AG10803 (cell line): Measurements from ENCODE around the gene TULP4.
A peak's percentile ranks its signal among the peaks of the same experiment; 100 is the strongest.
"Not testable (repeated sequence)": the region's sequence is repeated elsewhere in the genome, so short reads cannot be mapped to it uniquely, and the experiment has no call there.

Source experiments
- DNase-seq: peaks from one replicate; pipeline ENCODE4 v3.0.0; 2010; ENCODE audit warnings: low read depth
- H3K4me3 ChIP-seq: 2 replicates; pipeline ENCODE4 v1.5.1; 2011; ENCODE audit warnings: mild to moderate bottlenecking, low read length, control low read depth
- TF ChIP-seq, protein P1 (sequence below): conservative IDR thresholded peaks from 2 replicates; pipeline ENCODE4 v1.5.1; 2011; ENCODE audit warnings: mild to moderate bottlenecking, low read length, control low read depth, inconsistent platforms

TULP4 gene

DNA sequence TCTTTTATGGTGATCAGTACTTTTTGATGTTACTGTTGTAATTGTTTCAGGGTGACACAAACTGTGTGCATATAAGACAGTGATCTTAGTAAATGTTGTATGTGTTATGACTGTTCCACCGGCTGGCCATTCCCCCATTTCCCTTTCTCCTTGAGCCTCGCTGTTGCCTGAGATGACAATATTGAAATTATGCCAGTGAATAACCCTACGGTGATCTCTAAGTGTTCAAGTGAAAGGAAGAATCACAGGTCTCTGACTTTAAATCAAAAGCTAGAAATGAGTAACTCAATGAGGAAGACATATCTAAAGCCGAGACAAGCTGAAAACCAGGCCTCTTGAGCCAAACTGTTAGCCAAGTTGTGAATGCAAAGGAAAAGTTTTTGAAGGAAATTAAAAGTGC is 32.3 kb downstream of the TULP4 start:
- TF ChIP-seq, protein P1, sequence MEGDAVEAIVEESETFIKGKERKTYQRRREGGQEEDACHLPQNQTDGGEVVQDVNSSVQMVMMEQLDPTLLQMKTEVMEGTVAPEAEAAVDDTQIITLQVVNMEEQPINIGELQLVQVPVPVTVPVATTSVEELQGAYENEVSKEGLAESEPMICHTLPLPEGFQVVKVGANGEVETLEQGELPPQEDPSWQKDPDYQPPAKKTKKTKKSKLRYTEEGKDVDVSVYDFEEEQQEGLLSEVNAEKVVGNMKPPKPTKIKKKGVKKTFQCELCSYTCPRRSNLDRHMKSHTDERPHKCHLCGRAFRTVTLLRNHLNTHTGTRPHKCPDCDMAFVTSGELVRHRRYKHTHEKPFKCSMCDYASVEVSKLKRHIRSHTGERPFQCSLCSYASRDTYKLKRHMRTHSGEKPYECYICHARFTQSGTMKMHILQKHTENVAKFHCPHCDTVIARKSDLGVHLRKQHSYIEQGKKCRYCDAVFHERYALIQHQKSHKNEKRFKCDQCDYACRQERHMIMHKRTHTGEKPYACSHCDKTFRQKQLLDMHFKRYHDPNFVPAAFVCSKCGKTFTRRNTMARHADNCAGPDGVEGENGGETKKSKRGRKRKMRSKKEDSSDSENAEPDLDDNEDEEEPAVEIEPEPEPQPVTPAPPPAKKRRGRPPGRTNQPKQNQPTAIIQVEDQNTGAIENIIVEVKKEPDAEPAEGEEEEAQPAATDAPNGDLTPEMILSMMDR = no peak
- no peak for DNase-seq
- no peak overlapping the region for H3K4me3 ChIP-seq

- not testable (repeated sequence) for DNase-seq, H3K4me3 ChIP-seq
Measured at GRCh38 chr6:158345444-158345843, 33.2 kb downstream of the TULP4 start.

DNA sequence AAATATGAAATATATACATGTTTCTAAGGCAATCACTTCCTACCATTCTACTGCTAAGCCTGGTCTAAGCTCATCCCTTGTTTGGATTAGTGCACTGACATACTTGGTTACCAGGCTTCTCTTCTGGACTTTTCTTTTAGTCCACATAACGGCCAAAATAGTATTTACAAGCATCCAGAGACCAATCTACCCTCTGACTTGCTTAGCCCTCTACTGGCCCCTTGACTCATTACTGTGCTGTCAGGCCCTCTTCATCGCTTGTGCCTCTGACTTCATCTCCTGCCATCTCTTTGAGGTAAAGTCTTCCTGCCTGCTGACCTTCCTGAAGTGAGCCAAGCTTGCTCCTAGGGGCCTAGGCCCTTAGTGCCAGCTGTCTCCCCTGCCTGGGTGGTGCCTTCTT is 35.1 kb downstream of the TULP4 start:
- H3K4me3 ChIP-seq = no peak overlapping the region
- no peak for DNase-seq
- TF ChIP-seq, protein P1 = no peak

DNA sequence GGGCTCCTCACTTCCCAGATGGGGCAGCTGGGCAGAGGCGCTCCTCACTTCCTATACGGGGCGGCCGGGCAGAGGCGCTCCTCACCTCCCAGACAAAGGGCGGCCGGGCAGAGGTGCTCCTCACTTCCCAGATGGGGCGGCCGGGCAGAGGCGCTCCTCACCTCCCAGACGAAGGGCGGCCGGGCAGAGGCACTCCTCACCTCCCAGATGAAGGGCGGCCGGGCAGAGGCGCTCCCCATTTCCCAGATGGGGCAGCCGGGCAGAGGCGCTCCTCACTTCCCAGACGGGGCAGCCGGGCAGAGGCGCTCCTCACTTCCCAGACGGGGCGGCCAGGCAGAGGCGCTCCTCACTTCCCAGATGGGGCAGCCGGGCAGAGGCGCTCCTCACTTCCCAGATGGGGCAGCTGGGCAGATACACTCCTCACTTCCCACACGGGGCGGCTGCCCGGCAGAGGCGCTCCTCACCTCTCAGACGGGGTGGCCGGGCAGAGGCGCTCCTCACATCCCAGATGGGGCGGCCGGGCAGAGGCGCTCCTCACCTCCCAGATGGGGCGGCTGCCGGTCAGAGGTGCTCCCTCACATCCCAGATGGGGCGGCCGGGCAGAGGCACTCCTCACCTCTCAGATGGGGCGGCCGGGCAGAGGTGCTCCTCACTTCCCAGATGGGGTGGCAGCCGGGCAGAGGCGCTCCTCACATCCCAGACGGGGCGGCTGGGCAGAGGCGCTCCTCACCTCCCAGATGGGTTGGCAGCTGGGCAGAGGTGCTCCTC is 36.7 kb downstream of the TULP4 start:
- not testable (repeated sequence) for DNase-seq, H3K4me3 ChIP-seq

- H3K4me3 ChIP-seq = not testable (repeated sequence)
Measured at GRCh38 chr6:158349505-158350275, 37.4 kb downstream of the TULP4 start.

DNA sequence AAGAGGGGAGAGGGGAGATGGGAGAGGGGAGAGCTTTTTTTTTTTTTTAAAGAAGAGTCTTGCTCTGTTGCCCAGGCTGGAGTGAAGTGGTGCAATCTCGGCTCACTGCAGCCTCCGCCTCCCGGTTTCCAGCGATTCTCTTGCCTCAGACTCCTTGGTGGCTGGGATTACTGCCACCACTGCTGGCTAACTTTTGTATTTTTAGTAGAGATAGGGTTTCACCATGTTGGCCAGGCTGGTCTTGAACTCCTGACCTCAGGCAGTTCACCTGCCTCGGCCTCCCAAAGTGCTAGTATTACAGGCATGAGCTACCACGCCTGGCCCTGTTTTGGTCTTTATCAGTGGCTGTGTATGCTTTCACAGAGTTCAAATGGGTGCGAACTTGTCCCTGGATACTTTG is 38.5 kb downstream of the TULP4 start:
- DNase-seq, H3K4me3 ChIP-seq: not testable (repeated sequence)

More at GRCh38 chr6:158349505-158350275, 37.4 kb downstream of the TULP4 start:
- not testable (repeated sequence) for DNase-seq

DNA sequence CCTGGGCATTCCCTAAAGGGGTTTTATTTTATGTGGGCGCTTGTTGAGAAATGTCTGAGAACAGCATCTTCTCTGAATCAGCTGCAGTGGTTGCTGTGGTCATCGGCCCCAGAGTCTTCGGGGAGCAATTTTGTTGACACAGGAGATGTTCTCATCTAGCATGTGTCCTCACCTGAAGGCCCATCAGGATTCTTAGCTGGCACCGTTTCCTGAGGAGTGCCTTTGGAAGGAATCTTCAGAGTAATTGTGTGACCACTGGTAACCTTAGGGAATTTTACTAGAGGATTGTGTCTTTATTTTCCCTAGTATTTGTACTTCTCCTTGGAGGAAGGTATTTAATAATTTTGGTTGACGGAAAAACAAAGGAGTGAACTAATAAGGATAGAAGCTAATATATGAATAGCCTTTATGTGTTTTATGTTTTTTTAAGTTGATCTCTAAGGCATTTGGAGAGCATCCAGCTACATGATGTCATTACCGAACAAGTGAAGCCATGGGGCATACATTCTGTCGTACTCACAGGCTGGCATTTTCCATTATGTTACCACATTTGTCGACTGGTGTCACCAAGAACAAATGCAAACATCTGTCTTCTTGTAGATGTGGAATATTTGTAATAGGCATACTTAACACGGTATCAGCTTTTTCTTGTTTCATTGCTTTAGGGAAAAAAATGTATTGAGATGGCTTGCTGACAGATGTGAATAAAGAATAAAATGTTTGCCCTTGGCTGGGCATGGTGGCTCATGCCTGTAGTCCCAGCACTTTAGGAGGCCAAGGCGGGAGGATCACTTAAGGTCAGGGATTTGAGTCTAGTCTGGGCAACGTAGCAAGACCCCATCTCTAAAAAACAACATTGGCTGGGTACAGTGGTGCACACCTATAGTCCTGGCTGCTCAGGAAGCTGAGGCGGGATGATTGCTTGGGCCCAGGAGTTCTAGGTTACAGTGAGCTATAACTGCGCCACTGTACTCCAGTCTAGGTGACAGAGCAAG is 41.9 kb downstream of the TULP4 start:
- no peak overlapping the region for H3K4me3 ChIP-seq
- TF ChIP-seq, protein P1 = no peak
- DNase-seq = peak; percentile 23

DNA sequence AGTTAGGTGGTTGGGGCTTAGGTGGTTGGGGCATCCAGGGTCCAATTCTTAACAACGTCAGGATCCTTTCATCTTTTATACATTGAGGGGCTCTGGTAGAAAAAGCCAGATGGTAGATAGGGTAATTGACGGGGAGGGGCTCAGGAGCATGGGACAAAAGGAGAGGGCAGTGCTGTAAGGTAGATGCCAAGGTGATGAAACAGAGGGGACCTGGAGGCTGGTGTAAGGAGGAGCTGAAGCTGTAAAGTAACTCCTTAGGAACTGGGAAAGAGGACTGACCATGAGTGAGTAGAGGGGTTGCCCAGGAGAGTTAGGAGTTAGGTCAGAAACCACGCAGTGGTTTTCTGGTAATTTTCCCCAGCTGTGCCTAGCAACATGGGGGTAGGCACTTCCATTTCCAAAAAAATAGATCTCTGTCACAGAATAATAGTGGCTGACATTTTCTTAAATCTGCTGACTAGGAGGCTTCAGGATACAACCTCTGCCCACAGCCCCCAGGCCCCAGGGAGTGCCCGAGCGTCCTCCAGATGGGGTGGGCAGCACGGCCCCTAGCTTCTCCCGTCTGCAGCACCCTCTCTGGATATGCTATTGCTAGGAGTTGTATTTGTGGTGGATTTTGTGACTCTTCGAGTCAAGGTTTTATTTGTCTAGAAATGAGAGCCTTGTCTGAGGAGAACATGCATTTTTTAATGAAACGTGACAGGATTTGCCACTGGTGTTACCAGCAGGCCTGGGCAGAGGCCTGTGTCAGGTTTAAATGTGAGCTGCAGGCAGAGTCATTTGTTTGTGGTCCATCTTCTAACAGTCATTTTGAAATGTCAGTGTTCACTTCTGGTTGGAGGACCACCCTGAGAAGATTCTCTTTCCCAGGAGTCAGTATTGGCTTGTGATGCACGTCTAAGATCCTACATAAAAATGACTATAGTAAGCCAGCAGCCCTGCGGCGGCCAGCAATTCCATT is 44.6 kb downstream of the TULP4 start:
- DNase-seq = no peak
- TF ChIP-seq, protein P1 = no peak

More for the DNA sequence above, 44.6 kb downstream of the TULP4 start:
- H3K4me3 ChIP-seq = no peak overlapping the region
